ENCODE data around the gene SCAF8. TPM values are rescaled to one million over a fixed set of nuclear protein-coding genes. Genes with fewer than 3 reads are reported as not detected.
A peak's percentile ranks its signal among the peaks of the same experiment; 100 is the strongest.

Gene SCAF8
- total RNA-seq, 6 experiments from 2014 or later: 35.2 to 43.3 (median 38.4) TPM

- H3K27ac Mint-ChIP-seq: no peak overlapping the region
- no peak overlapping the region for H3K4me3 Mint-ChIP-seq
- peaks cover 5% of the 10 kb centered on the region; the same call in 1 of the 2 replicates for H3K36me3 Mint-ChIP-seq (ENCODE audit: low read depth)
- H3K27me3 Mint-ChIP-seq (ENCODE audit: insufficient read depth): no peaks in the 10 kb centered on the region
- DNase-seq: no peak
- H3K4me1 Mint-ChIP-seq (ENCODE audit: low read depth): peaks cover 27% of the 10 kb centered on the region
- no peaks in the 10 kb centered on the region for H3K9me3 Mint-ChIP-seq
- TF ChIP-seq CTCF (IDR thresholded peaks at IDR 0.05): no peak
Observed at GRCh38 chr6:154757352-154758050, 24.3 kb downstream of the SCAF8 start.

GRCh38 chr6:154758125-154758524, 24.9 kb downstream of the SCAF8 start:
- no peaks in the 10 kb centered on the region for H3K9me3 Mint-ChIP-seq
- H3K27ac Mint-ChIP-seq: no peak overlapping the region

GRCh38 chr6:154763650-154764049, 30.4 kb downstream of the SCAF8 start:
- Mint-ChIP-seq H3K4me1 (ENCODE audit: low read depth) (peaks cover 62% of the 10 kb centered on the region), H3K27me3 (ENCODE audit: insufficient read depth) (no peaks in the 10 kb centered on the region), H3K36me3 (ENCODE audit: low read depth) (peaks cover 10% of the 10 kb centered on the region; the same call in 1 of the 2 replicates), H3K27ac (no peak overlapping the region), H3K4me3 (no peak overlapping the region), H3K9me3 (no peaks in the 10 kb centered on the region)
- no peak for DNase-seq
- TF ChIP-seq CTCF (IDR thresholded peaks at IDR 0.05): no peak

More at GRCh38 chr6:154758125-154758524, 24.9 kb downstream of the SCAF8 start:
- Mint-ChIP-seq H3K4me1 (ENCODE audit: low read depth) (peaks cover 31% of the 10 kb centered on the region), H3K36me3 (ENCODE audit: low read depth) (peaks cover 5% of the 10 kb centered on the region; the same call in 1 of the 2 replicates), H3K4me3 (no peak overlapping the region), H3K27me3 (ENCODE audit: insufficient read depth) (no peaks in the 10 kb centered on the region)
- no peak for TF ChIP-seq CTCF (IDR thresholded peaks at IDR 0.05)
- DNase-seq: no peak

GRCh38 chr6:154765273-154765672, 32.1 kb downstream of the SCAF8 start:
- Mint-ChIP-seq H3K27me3 (ENCODE audit: insufficient read depth) (no peaks in the 10 kb centered on the region), H3K9me3 (no peaks in the 10 kb centered on the region), H3K36me3 (ENCODE audit: low read depth) (peaks cover 12% of the 10 kb centered on the region; the same call in 1 of the 2 replicates), H3K4me3 (no peak overlapping the region), H3K4me1 (ENCODE audit: low read depth) (peaks cover 68% of the 10 kb centered on the region), H3K27ac (no peak overlapping the region)
- no peak for DNase-seq
- no peak for TF ChIP-seq CTCF (IDR thresholded peaks at IDR 0.05)

- Mint-ChIP-seq H3K27me3 (ENCODE audit: insufficient read depth) (no peaks in the 10 kb centered on the region), H3K27ac (peak overlapping the region; percentile 53), H3K4me1 (ENCODE audit: low read depth) (peaks cover 68% of the 10 kb centered on the region), H3K9me3 (no peaks in the 10 kb centered on the region), H3K4me3 (no peak overlapping the region), H3K36me3 (ENCODE audit: low read depth) (peaks cover 14% of the 10 kb centered on the region; the same call in 1 of the 2 replicates)
- DNase-seq: no peak
- no peak for TF ChIP-seq CTCF (IDR thresholded peaks at IDR 0.05)
Observed at GRCh38 chr6:154766288-154766687, 33.1 kb downstream of the SCAF8 start.
